PC-3 (cell line): ENCODE data around the gene SESN1. TPM values are rescaled to one million over a fixed set of nuclear protein-coding genes. Genes with fewer than 3 reads are reported as not detected.
"Not testable (repeated sequence)": the region's sequence is repeated elsewhere in the genome, so short reads cannot be mapped to it uniquely, and the experiment has no call there.

ENCODE experiments used
- ATAC-seq: fragments of 200-7000 bp; cut with Tn5 transposase; 2 replicates; pipeline ENCODE4 v1.9.1; 2020; ENCODE audit warnings: mild to moderate bottlenecking, moderate library complexity
- BruUV-seq: library from RNA; stranded (reverse); fragments of 400-500 nt; replicated peaks from 2 replicates; lab custom pipeline; 2021; lab: Mats Ljungman, UMichigan
- CTCF ChIA-PET: fragments of 300-600 bp; sonication (Branson Sonifier 250); formaldehyde crosslinking; loops from one replicate; lab custom pipeline; 2022; ENCODE audit warnings: antibody characterized with exemption; lab: Charles Lee
- POLR2A ChIA-PET: fragments of 300-600 bp; sonication (Branson Sonifier 250); formaldehyde crosslinking; loops from one replicate; lab custom pipeline; 2022; ENCODE audit warnings: antibody characterized with exemption; ENCODE audit not compliant: unreplicated experiment; lab: Charles Lee
- DNase-seq: peaks from one replicate; pipeline ENCODE4 v3.0.0-alpha.2; 2015
- H2AFZ ChIP-seq: fragments of 300-600 bp; sonication (generic); 2 replicates; pipeline ENCODE4 v1.6.0; 2016; ENCODE audit warnings: antibody characterized with exemption, low read length
- H3F3A ChIP-seq: fragments of 300-600 bp; sonication (generic); one replicate; pipeline ENCODE4 v1.6.0; 2017; ENCODE audit warnings: antibody characterized with exemption, low read length, control low read depth, mild to moderate bottlenecking; ENCODE audit not compliant: unreplicated experiment
- H3K27ac ChIP-seq: fragments of 300-600 bp; sonication (generic); 2 replicates; pipeline ENCODE4 v1.5.1; 2016; ENCODE audit warnings: mild to moderate bottlenecking, low read length
- H3K27me3 ChIP-seq: fragments of 300-600 bp; sonication (generic); 2 replicates; pipeline ENCODE4 v1.6.1; 2016; ENCODE audit warnings: low read length, mixed read lengths
- H3K36me3 ChIP-seq: fragments of 300-600 bp; sonication (generic); 2 replicates; pipeline ENCODE4 v1.6.1; 2016; ENCODE audit warnings: low read depth, mixed run types, low read length, mixed read lengths
- H3K4me1 ChIP-seq: fragments of 300-600 bp; sonication (generic); 2 replicates; pipeline ENCODE4 v1.5.1; 2016; ENCODE audit warnings: low read length; ENCODE audit not compliant: insufficient read depth
- H3K4me2 ChIP-seq: fragments of 300-600 bp; sonication (generic); 2 replicates; pipeline ENCODE4 v1.6.0; 2016; ENCODE audit warnings: low read length
- H3K4me3 ChIP-seq: fragments of 300-600 bp; sonication (generic); 2 replicates; pipeline ENCODE4 v1.5.1; 2016; ENCODE audit warnings: mild to moderate bottlenecking, low read length, mixed read lengths
- H3K79me2 ChIP-seq: fragments of 300-600 bp; sonication (generic); 2 replicates; pipeline ENCODE4 v1.6.1; 2017; ENCODE audit warnings: low read length, mixed read lengths
- H3K9ac ChIP-seq: fragments of 300-600 bp; sonication (generic); 2 replicates; pipeline ENCODE4 v1.6.0; 2016; ENCODE audit warnings: mild to moderate bottlenecking, low read length
- H3K9me2 ChIP-seq: fragments of 300-600 bp; sonication (generic); replicated peaks from 2 replicates; pipeline ENCODE4 v1.6.1; 2016; ENCODE audit warnings: mixed run types, low read length, mixed read lengths
- H3K9me3 ChIP-seq: fragments of 300-600 bp; sonication (generic); 2 replicates; pipeline ENCODE4 v1.6.1; 2016; ENCODE audit warnings: low read length, mixed read lengths
- H4K20me1 ChIP-seq: fragments of 300-600 bp; sonication (generic); 2 replicates; pipeline ENCODE4 v1.6.1; 2016; ENCODE audit warnings: low read length, mixed read lengths
- CTCF ChIP-seq: fragments of 300-600 bp; sonication (generic); conservative IDR thresholded peaks from 2 replicates; pipeline ENCODE4 v1.5.1; 2017; ENCODE audit warnings: antibody characterized with exemption, low read depth, mild to moderate bottlenecking, low read length
- EZH2 ChIP-seq: fragments of 300-600 bp; sonication (generic); IDR thresholded peaks from one replicate; pipeline ENCODE4 v1.6.1; 2017; ENCODE audit warnings: antibody characterized with exemption, mild to moderate bottlenecking, low read length; ENCODE audit not compliant: unreplicated experiment
- EZH2phosphoT487 ChIP-seq: fragments of 300-600 bp; sonication (generic); IDR thresholded peaks from 2 replicates; pipeline ENCODE4 v1.6.1; 2018; ENCODE audit warnings: mild to moderate bottlenecking, antibody characterized with exemption, low read length, borderline replicate concordance
- intact Hi-C: fragments of 100-400 bp; cut with micrococcal nuclease; formaldehyde crosslinking; loops from 2 replicates; pipeline ENCODE4 v1.9.0; 2023
- total RNA-seq: library from RNA; depleted of rRNA; stranded (reverse); fragments of >200 nt; gene quantifications from 2 replicates; pipeline ENCODE4 v1.2.3, GENCODE V29; 2014

SESN1 gene
- total RNA-seq, 1 experiment from 2014 or later: 3.4 TPM

- Histone ChIP-seq H3K4me3 (no peak overlapping the region), H3K27me3 (no peaks in the 10 kb centered on the region), H3K4me1 (peaks cover 8% of the 10 kb centered on the region; the same call in 1 of the 2 replicates), H3F3A (no peaks in the 10 kb centered on the region), H3K4me2 (no peak overlapping the region), H3K27ac (no peak overlapping the region), H3K79me2 (peaks cover 17% of the 10 kb centered on the region), H4K20me1 (no peaks in the 10 kb centered on the region), H3K9me3 (no peaks in the 10 kb centered on the region), H3K9me2 (no peaks in the 10 kb centered on the region), H3K9ac (no peak overlapping the region), H3K36me3 (no peaks in the 10 kb centered on the region), H2AFZ (no peak overlapping the region)
- no peak for DNase-seq
- intact Hi-C loops: no loop called here
- no TSS peak for BruUV-seq
- no peak for ATAC-seq
- ChIA-PET CTCF (no interaction called here), POLR2A (no interaction called here)
- no peak for TF ChIP-seq CTCF
- TF ChIP-seq EZH2phosphoT487: no peak
- TF ChIP-seq EZH2: no peak
Observed at GRCh38 chr6:109087661-109088264, 6.9 kb downstream of the SESN1 start.

- H2AFZ ChIP-seq, H3K36me3 ChIP-seq, H3F3A ChIP-seq, H3K9ac ChIP-seq, H3K9me3 ChIP-seq, POLR2A ChIA-PET, H3K27me3 ChIP-seq, CTCF ChIA-PET, BruUV-seq, H3K27ac ChIP-seq, H3K4me3 ChIP-seq, ATAC-seq, H4K20me1 ChIP-seq, DNase-seq, intact Hi-C loops, H3K4me1 ChIP-seq, H3K9me2 ChIP-seq, H3K79me2 ChIP-seq, H3K4me2 ChIP-seq: not testable (repeated sequence)
Observed at GRCh38 chr6:109084146-109084545, 10.5 kb downstream of the SESN1 start.

GRCh38 chr6:109083657-109084056 lies 11.0 kb downstream of the SESN1 start:
- ATAC-seq (no peak), DNase-seq (no peak)
- Histone ChIP-seq H3K4me2 (no peak overlapping the region), H2AFZ (no peak overlapping the region), H3K4me1 (no peaks in the 10 kb centered on the region), H3K9me3 (no peaks in the 10 kb centered on the region), H3K9ac (no peak overlapping the region), H3F3A (no peaks in the 10 kb centered on the region), H3K79me2 (no peaks in the 10 kb centered on the region), H3K27ac (no peak overlapping the region), H4K20me1 (no peaks in the 10 kb centered on the region), H3K9me2 (no peaks in the 10 kb centered on the region), H3K36me3 (no peaks in the 10 kb centered on the region), H3K4me3 (no peak overlapping the region), H3K27me3 (no peaks in the 10 kb centered on the region)
- intact Hi-C loops: no loop called here
- BruUV-seq: no TSS peak
- CTCF ChIA-PET: no interaction called here
- TF ChIP-seq EZH2phosphoT487 (no peak), EZH2 (no peak), CTCF (no peak)
- POLR2A ChIA-PET: no interaction called here
